NB4 (cell line): ENCODE results near the gene SLC39A12.

Experiments
- DNase-seq: peaks from one replicate; pipeline ENCODE4 v3.0.0; 2010; ENCODE audit warnings: low read depth
- H3K4me3 ChIP-seq: one replicate; pipeline ENCODE4 v1.5.1; 2011; ENCODE audit warnings: mild to moderate bottlenecking, low read depth, low read length, moderate library complexity
- CTCF ChIP-seq: IDR thresholded peaks from one replicate; pipeline ENCODE4 v1.5.1; 2012; ENCODE audit warnings: low read depth, low read length
- MYC ChIP-seq: IDR thresholded peaks from 2 replicates; pipeline ENCODE4 v1.6.1; 2011; ENCODE audit warnings: low read depth, low read length
- POLR2A ChIP-seq: IDR thresholded peaks from 2 replicates; pipeline ENCODE4 v1.6.1; 2011; ENCODE audit warnings: mild to moderate bottlenecking; ENCODE audit not compliant: insufficient read length; ENCODE audit errors: extremely low read depth
- TF ChIP-seq, protein P1 (sequence below): IDR thresholded peaks from 2 replicates; pipeline ENCODE4 v1.6.1; 2011; ENCODE audit warnings: low read depth, low read length

The SLC39A12 gene

GRCh38 chr10:18005781-18006456 is 54.2 kb downstream of the SLC39A12 start:
- no peak for DNase-seq
- no peak for TF ChIP-seq CTCF
- TF ChIP-seq POLR2A = no peak
- TF ChIP-seq MYC = no peak
- TF ChIP-seq, protein P1, sequence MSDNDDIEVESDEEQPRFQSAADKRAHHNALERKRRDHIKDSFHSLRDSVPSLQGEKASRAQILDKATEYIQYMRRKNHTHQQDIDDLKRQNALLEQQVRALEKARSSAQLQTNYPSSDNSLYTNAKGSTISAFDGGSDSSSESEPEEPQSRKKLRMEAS = no peak
- H3K4me3 ChIP-seq = no peak overlapping the region

GRCh38 chr10:18008986-18009385 is 57.3 kb downstream of the SLC39A12 start:
- H3K4me3 ChIP-seq = no peak overlapping the region
- DNase-seq = no peak
- TF ChIP-seq CTCF (no peak), MYC (no peak), POLR2A (no peak)
- TF ChIP-seq, protein P1 = no peak

DNA sequence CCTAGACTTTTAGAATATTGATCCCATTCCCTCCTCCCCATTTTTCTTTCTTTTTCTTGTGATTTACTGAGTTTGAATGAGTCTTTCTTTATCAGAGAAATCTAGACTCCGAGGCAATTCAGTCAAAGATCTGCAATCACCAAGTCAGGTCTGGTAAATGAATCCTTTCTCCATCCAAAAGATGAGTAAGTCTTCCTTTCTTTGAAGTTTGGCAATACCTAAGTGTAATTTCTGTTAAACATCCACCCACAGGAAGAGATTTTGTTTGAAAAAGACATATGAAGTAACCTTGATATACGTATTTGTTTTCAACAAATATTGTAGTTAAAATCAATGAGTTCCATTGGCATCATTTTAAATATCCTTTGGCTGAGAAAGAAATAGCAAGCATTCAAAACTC is 58.3 kb downstream of the SLC39A12 start:
- DNase-seq = no peak
- no peak overlapping the region for H3K4me3 ChIP-seq
- TF ChIP-seq CTCF (no peak), MYC (no peak), POLR2A (no peak)
- TF ChIP-seq, protein P1 = no peak

DNA sequence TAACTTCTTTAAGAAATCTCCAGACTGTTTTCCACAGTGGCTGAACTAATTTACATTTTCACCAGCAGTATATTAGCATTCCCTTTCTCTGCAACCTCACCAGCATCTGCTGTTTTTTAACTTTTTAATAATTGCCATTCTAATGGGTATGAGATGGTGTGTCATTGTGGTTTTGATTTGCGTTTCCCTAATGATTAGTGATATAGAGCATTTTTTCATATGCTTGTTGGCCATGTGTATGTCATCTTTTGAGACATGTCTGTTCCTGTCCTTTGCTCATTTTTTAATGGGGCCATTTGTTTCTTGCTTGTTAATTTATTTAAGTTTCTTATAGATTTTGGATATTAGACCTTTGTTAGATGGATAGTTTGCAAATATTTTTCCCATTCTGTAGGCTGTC is 68.8 kb downstream of the SLC39A12 start:
- H3K4me3 ChIP-seq = no peak overlapping the region
- DNase-seq = no peak
- TF ChIP-seq, protein P1 = no peak
- no peak for TF ChIP-seq CTCF
- no peak for TF ChIP-seq POLR2A
- no peak for TF ChIP-seq MYC

DNA sequence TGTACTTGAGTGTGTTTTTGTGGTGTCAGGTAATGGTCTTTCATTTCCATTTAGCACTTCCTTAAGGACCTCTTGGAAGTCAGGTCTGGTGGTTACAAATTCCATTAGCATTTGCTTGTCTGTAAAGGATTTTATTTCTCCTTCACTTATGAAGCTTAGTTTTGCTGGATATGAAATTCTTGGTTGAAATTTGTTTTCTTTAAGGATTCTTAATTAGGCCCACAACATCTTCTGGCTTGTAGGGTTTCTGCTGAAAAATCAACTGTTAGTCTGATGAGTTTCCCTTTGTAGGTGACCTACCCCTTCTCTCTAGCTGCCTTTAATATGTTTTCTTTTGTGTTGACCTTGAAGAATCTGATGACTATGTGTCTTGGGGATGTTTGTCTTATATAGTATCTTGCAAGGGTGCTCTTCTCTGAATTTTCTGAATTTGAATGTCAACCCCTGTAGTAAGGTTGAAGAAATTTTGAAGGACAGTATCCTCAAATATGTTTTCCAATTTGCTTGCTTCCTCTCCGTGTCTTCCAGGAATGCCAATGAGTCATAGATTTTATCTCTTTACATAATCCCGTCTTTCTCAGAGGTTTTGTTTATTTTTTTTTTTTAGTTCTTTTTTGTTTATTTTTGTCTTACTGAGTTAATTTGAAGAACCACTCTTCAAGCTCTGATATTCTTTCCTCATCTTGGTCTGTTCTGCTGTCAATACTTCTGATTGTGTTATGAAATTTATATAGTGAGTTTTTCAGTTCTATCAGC is 70.2 kb downstream of the SLC39A12 start:
- TF ChIP-seq POLR2A (no peak), CTCF (no peak), MYC (no peak)
- TF ChIP-seq, protein P1 = no peak
- no peak overlapping the region for H3K4me3 ChIP-seq
- DNase-seq = no peak
